ENCODE measurements around the gene NPEPPS. TPM values are rescaled to one million over a fixed set of nuclear protein-coding genes. Genes with fewer than 3 reads are reported as not detected.
A peak's percentile ranks its signal among the peaks of the same experiment; 100 is the strongest.
"Not testable (repeated sequence)": the region's sequence is repeated elsewhere in the genome, so short reads cannot be mapped to it uniquely, and the experiment has no call there.

NPEPPS gene
- total RNA-seq, 1 donor from 2014 or later, result 121 TPM

- H3K36me3 ChIP-seq; H3K27me3 ChIP-seq; H3K9me3 Mint-ChIP-seq; H3K9me3 ChIP-seq (ENCODE audit: low read depth); H3K4me3 Mint-ChIP-seq; H3F3A ChIP-seq (ENCODE audit: low read depth); DNase-seq (ENCODE audit: low spot score); H3K4me3 ChIP-seq; H3K9ac ChIP-seq; H2AFZ ChIP-seq (replicated peaks); H3K4me2 ChIP-seq; H3K36me3 Mint-ChIP-seq; H3K27ac Mint-ChIP-seq; H3K27me3 Mint-ChIP-seq (ENCODE audit: insufficient read depth, low read depth); H3K4me1 Mint-ChIP-seq; H3K4me1 ChIP-seq: not testable (repeated sequence)
- H3K27ac ChIP-seq, result peak overlapping the region; percentile 46
- peaks cover 90% of the 10 kb centered on the region for H3K79me2 ChIP-seq (ENCODE audit: low read depth)
- peaks cover 26% of the 10 kb centered on the region for H4K20me1 ChIP-seq (ENCODE audit: low read depth)
Measured at GRCh38 chr17:47562406-47562705, 31.4 kb downstream of the NPEPPS start.

DNA sequence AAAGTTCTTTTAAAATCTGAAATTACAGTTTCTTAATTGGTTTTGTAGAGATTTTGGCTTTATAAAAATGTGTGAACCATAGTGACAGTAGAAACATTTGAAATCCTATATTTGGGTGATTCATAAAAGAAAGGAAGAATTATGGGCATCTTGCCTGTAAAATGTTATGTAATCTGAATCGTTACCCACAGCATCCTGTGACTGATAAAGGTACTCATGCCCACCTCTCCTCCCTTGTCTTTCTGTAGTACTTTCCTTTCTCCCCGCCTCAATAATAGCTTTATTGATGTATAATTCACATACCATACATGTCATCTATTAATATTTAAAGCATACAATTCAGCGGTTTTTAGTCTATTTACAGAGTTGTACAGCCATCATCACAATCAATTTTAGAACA is 36.4 kb downstream of the NPEPPS start:
- not testable (repeated sequence) for H3K9ac ChIP-seq; H3K27me3 ChIP-seq; H3K27me3 Mint-ChIP-seq (ENCODE audit: insufficient read depth, low read depth); H3K4me1 Mint-ChIP-seq; H2AFZ ChIP-seq (replicated peaks); H3F3A ChIP-seq (ENCODE audit: low read depth); H3K9me3 ChIP-seq (ENCODE audit: low read depth); H3K36me3 ChIP-seq; H4K20me1 ChIP-seq (ENCODE audit: low read depth); H3K36me3 Mint-ChIP-seq; H3K27ac Mint-ChIP-seq; H3K4me1 ChIP-seq; H3K4me2 ChIP-seq; H3K27ac ChIP-seq; H3K4me3 ChIP-seq; H3K9me3 Mint-ChIP-seq; H3K4me3 Mint-ChIP-seq; DNase-seq (ENCODE audit: low spot score)
- H3K79me2 ChIP-seq (ENCODE audit: low read depth), result peaks cover 56% of the 10 kb centered on the region

GRCh38 chr17:47572561-47572960 is 41.7 kb downstream of the NPEPPS start:
- H2AFZ ChIP-seq (replicated peaks); H3K4me1 ChIP-seq; H3K27me3 Mint-ChIP-seq (ENCODE audit: insufficient read depth, low read depth); H3K9ac ChIP-seq; H3K4me3 Mint-ChIP-seq; H3K27ac Mint-ChIP-seq; H3K36me3 Mint-ChIP-seq; DNase-seq (ENCODE audit: low spot score); H3K4me1 Mint-ChIP-seq; H3K4me2 ChIP-seq; H3K27ac ChIP-seq; H3K4me3 ChIP-seq; H3K9me3 Mint-ChIP-seq; H4K20me1 ChIP-seq (ENCODE audit: low read depth); H3K9me3 ChIP-seq (ENCODE audit: low read depth); H3F3A ChIP-seq (ENCODE audit: low read depth); H3K27me3 ChIP-seq; H3K36me3 ChIP-seq: not testable (repeated sequence)
- peaks cover 30% of the 10 kb centered on the region for H3K79me2 ChIP-seq (ENCODE audit: low read depth)

DNA sequence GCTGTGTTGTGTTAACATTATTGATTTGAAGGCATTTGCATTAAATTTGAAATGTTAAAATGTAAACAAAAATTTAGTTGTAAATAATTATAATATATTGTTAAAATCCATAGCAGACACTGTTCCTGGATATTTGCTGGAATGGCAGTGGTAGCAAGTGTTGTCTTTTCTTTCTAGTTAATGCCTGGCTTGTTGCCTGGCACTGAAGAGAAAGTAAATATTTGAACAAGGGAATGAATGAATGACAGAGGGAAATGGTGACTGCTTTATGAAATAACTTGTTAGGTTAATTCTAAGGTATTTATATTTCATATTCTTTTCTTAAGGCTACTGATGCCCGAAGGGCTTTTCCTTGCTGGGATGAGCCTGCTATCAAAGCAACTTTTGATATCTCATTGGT is 51.5 kb downstream of the NPEPPS start:
- not testable (repeated sequence) for H3K9ac ChIP-seq; H3K27me3 Mint-ChIP-seq (ENCODE audit: insufficient read depth, low read depth); H2AFZ ChIP-seq (replicated peaks); H3K27ac ChIP-seq; H3K4me1 ChIP-seq; H3K36me3 ChIP-seq; H3K4me1 Mint-ChIP-seq; H3K79me2 ChIP-seq (ENCODE audit: low read depth); H3K9me3 Mint-ChIP-seq; H3K4me3 ChIP-seq; H4K20me1 ChIP-seq (ENCODE audit: low read depth); H3K36me3 Mint-ChIP-seq; H3K4me2 ChIP-seq; DNase-seq (ENCODE audit: low spot score); H3K4me3 Mint-ChIP-seq; H3F3A ChIP-seq (ENCODE audit: low read depth); H3K27me3 ChIP-seq; H3K27ac Mint-ChIP-seq; H3K9me3 ChIP-seq (ENCODE audit: low read depth)

- H3K36me3 Mint-ChIP-seq; H2AFZ ChIP-seq (replicated peaks); H3K4me1 ChIP-seq; H3F3A ChIP-seq (ENCODE audit: low read depth); H3K27ac Mint-ChIP-seq; H3K4me3 ChIP-seq; H3K4me1 Mint-ChIP-seq; H3K9me3 ChIP-seq (ENCODE audit: low read depth); DNase-seq (ENCODE audit: low spot score); H3K4me2 ChIP-seq; H3K79me2 ChIP-seq (ENCODE audit: low read depth); H3K27ac ChIP-seq; H3K9ac ChIP-seq; H3K36me3 ChIP-seq; H3K4me3 Mint-ChIP-seq; H3K27me3 Mint-ChIP-seq (ENCODE audit: insufficient read depth, low read depth); H3K9me3 Mint-ChIP-seq; H3K27me3 ChIP-seq; H4K20me1 ChIP-seq (ENCODE audit: low read depth): not testable (repeated sequence)
Measured at GRCh38 chr17:47586378-47587055, 55.6 kb downstream of the NPEPPS start.

DNA sequence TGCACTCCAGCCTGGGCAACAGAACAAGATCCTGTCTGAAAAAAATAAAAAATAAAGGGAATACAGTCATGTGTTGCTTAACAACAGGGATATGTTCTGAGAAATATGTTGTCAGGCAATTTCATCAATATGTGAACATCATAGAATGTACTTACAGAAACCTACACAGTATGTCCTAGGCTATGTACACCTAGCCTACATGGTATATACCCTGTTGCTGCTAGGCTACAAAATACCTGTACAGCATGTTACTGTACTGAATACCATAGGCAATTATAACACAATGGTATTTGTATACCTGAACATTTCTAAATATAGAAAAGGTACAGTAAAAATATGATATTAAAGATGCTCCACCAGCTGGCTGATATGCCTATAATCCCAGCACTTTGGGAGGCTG is 62.6 kb downstream of the NPEPPS start:
- not testable (repeated sequence) for H3K4me3 ChIP-seq; H3K27ac Mint-ChIP-seq; H4K20me1 ChIP-seq (ENCODE audit: low read depth); H2AFZ ChIP-seq (replicated peaks); H3K79me2 ChIP-seq (ENCODE audit: low read depth); H3K27ac ChIP-seq; H3K4me1 ChIP-seq; H3F3A ChIP-seq (ENCODE audit: low read depth); H3K4me2 ChIP-seq; H3K4me1 Mint-ChIP-seq; DNase-seq (ENCODE audit: low spot score); H3K27me3 Mint-ChIP-seq (ENCODE audit: insufficient read depth, low read depth); H3K9me3 ChIP-seq (ENCODE audit: low read depth); H3K9ac ChIP-seq; H3K9me3 Mint-ChIP-seq; H3K36me3 ChIP-seq; H3K27me3 ChIP-seq; H3K4me3 Mint-ChIP-seq
- H3K36me3 Mint-ChIP-seq, result peaks cover 17% of the 10 kb centered on the region

All from neural progenitor cell (in vitro differentiated cells).